Measurements from ENCODE around the gene PPFIA3.
"Not testable (repeated sequence)": the region's sequence is repeated elsewhere in the genome, so short reads cannot be mapped to it uniquely, and the experiment has no call there.

The PPFIA3 gene

DNA sequence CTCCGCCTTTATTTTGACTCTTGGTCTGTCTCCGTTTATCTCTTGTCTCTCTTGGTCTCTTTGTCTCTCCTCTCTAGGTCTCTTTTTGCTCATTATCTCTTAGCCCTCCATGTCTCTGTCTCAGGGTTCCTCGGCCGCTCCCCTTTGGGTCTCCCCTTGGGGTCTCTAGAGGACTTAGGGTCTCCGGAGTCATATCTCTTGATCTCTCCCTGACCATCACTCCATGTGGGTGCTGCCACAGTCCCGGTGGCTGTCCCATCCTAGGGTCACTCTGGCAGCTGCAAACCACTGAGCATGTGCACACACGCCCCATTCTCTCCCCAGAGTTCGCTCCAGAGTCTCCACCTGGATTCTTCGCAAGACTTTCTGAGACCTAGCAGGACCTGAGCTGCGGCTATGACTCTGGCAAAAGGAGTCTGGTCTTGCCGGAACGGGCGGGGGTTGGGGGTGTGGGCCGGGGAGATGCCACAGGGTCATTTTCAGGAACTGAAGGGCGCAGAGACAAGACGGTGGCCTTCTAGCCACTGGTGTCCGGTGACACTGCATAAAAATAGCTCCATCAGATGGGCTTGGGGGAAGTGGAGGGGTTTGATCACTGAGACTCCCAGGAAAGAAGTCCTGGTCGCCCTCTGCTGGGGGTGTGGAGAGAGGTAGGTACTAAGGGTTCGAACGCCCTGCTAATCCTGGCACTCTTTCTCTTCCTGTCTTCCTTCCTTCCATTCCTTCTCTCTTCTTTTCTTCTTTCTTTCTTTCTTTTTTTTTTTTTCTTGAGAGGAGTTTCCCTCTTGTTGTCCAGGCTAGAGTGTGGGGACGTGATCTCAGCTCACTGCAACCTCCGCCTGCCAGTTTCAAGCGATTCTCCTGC is 45.6 kb upstream of the PPFIA3 start:
- Histone ChIP-seq H3K27me3 (replicated peaks; ENCODE audit: insufficient read depth, low read length) (peaks cover 36% of the 10 kb centered on the region), H3K9ac (ENCODE audit: low read length) (no peak overlapping the region), H3K79me2 (ENCODE audit: low read length) (no peaks in the 10 kb centered on the region), H3F3A (ENCODE audit: insufficient read depth, low read length) (no peaks in the 10 kb centered on the region), H2AFZ (ENCODE audit: low read length) (no peak overlapping the region), H3K27ac (ENCODE audit: low read length) (no peak overlapping the region), H3K9me3 (replicated peaks; ENCODE audit: insufficient read depth, low read length) (no peaks in the 10 kb centered on the region), H3K36me3 (replicated peaks; ENCODE audit: insufficient read depth, low read length) (no peaks in the 10 kb centered on the region), H3K9me2 (replicated peaks; ENCODE audit: insufficient read depth, low read length) (no peaks in the 10 kb centered on the region), H3K4me1 (ENCODE audit: low read length) (no peaks in the 10 kb centered on the region), H4K20me1 (ENCODE audit: insufficient read depth, low read length) (no peaks in the 10 kb centered on the region), H3K4me2 (ENCODE audit: low read depth, low read length) (no peak overlapping the region), H3K4me3 (ENCODE audit: low read length) (no peak overlapping the region)
- no peak for TF ChIP-seq EZH2phosphoT487 (IDR thresholded peaks at IDR 0.05; ENCODE audit: low read length)
- TF ChIP-seq, protein P1, sequence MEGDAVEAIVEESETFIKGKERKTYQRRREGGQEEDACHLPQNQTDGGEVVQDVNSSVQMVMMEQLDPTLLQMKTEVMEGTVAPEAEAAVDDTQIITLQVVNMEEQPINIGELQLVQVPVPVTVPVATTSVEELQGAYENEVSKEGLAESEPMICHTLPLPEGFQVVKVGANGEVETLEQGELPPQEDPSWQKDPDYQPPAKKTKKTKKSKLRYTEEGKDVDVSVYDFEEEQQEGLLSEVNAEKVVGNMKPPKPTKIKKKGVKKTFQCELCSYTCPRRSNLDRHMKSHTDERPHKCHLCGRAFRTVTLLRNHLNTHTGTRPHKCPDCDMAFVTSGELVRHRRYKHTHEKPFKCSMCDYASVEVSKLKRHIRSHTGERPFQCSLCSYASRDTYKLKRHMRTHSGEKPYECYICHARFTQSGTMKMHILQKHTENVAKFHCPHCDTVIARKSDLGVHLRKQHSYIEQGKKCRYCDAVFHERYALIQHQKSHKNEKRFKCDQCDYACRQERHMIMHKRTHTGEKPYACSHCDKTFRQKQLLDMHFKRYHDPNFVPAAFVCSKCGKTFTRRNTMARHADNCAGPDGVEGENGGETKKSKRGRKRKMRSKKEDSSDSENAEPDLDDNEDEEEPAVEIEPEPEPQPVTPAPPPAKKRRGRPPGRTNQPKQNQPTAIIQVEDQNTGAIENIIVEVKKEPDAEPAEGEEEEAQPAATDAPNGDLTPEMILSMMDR (IDR thresholded peaks at IDR 0.05; ENCODE audit: low read length), result peak; percentile 24; the same call in 1 of the 2 replicates
- DNase-seq, result no peak

DNA sequence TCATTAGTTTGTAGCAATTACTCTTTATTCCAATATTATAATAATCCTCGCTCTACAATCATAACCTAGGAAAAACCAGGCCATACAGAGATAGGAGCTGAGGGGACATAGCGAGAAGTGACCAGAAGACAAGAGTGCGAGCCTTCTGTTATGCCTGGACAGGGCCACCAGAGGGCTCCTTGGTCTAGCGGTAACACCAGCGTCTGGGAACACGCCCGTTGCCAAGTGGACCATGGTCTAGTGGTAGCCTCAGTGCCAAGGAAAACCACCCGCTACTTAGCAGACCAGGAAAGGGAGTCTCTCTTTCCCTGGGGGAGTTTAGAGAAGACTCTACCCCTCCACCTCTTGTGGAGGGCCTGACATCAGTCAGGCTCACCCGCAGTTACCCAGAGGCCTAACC is 44.5 kb upstream of the PPFIA3 start:
- H3K36me3 ChIP-seq (replicated peaks; ENCODE audit: insufficient read depth, low read length); H3K79me2 ChIP-seq (ENCODE audit: low read length); H3K4me3 ChIP-seq (ENCODE audit: low read length); H4K20me1 ChIP-seq (ENCODE audit: insufficient read depth, low read length); H3K9me2 ChIP-seq (replicated peaks; ENCODE audit: insufficient read depth, low read length); H3K4me1 ChIP-seq (ENCODE audit: low read length); H3K9me3 ChIP-seq (replicated peaks; ENCODE audit: insufficient read depth, low read length); H3K27ac ChIP-seq (ENCODE audit: low read length); H3F3A ChIP-seq (ENCODE audit: insufficient read depth, low read length); H2AFZ ChIP-seq (ENCODE audit: low read length); H3K9ac ChIP-seq (ENCODE audit: low read length); H3K4me2 ChIP-seq (ENCODE audit: low read depth, low read length): not testable (repeated sequence)
- peak; percentile 25 for DNase-seq
- TF ChIP-seq, protein P1 (IDR thresholded peaks at IDR 0.05; ENCODE audit: low read length), result peak; percentile 37
- peaks cover 24% of the 10 kb centered on the region for H3K27me3 ChIP-seq (replicated peaks; ENCODE audit: insufficient read depth, low read length)

DNA sequence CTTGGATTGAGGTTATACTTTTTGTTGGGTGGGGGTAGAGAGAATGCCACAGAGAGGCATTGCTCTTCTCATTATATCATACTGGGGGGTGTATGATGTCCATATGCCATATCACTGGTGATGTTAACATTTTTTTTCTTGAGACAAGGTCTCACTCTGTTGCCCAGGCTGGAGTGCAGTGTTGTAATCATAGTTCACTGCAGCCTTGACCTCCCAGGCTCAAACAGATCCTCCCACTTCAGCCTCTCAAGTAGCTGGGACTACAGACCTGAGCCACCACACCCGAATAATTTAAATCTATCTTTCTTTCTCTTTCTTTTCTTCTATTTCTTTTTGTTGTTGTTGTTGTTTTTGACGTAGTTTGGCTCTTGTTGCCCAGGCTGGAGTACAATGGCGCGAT is 39.0 kb upstream of the PPFIA3 start:
- Histone ChIP-seq H3K4me1 (ENCODE audit: low read length) (no peaks in the 10 kb centered on the region), H4K20me1 (ENCODE audit: insufficient read depth, low read length) (no peaks in the 10 kb centered on the region), H3K27ac (ENCODE audit: low read length) (no peak overlapping the region), H3K79me2 (ENCODE audit: low read length) (peaks cover 1% of the 10 kb centered on the region), H3K9ac (ENCODE audit: low read length) (no peak overlapping the region), H3K9me3 (replicated peaks; ENCODE audit: insufficient read depth, low read length) (no peaks in the 10 kb centered on the region), H3K4me2 (ENCODE audit: low read depth, low read length) (no peak overlapping the region), H3K9me2 (replicated peaks; ENCODE audit: insufficient read depth, low read length) (no peaks in the 10 kb centered on the region), H2AFZ (ENCODE audit: low read length) (no peak overlapping the region), H3F3A (ENCODE audit: insufficient read depth, low read length) (no peaks in the 10 kb centered on the region), H3K36me3 (replicated peaks; ENCODE audit: insufficient read depth, low read length) (no peaks in the 10 kb centered on the region), H3K4me3 (ENCODE audit: low read length) (no peak overlapping the region), H3K27me3 (replicated peaks; ENCODE audit: insufficient read depth, low read length) (no peaks in the 10 kb centered on the region)
- no peak for TF ChIP-seq EZH2 (optimal IDR thresholded peaks at IDR 0.05; ENCODE audit: low read depth, low read length)
- no peak for TF ChIP-seq EZH2phosphoT487 (IDR thresholded peaks at IDR 0.05; ENCODE audit: low read length)
- TF ChIP-seq, protein P1 (IDR thresholded peaks at IDR 0.05; ENCODE audit: low read length), result no peak
- no peak for DNase-seq
